Bronchial epithelial cell (primary cell): ENCODE results near the gene PYGB. TPM values are rescaled to one million over a fixed set of nuclear protein-coding genes. Genes with fewer than 3 reads are reported as not detected.

Experiments
- DNase-seq: peaks from one replicate; pipeline ENCODE4 v3.0.0-alpha.2; 2010; ENCODE audit warnings: low read depth
- FAIRE-seq: peaks from 2 replicates; lab custom pipeline; 2011; peaks lifted over from hg19 to GRCh38; lab: Jason Lieb, UNC
- H3K27me3 ChIP-seq: 2 replicates; pipeline ENCODE4 v1.5.1; 2011; ENCODE audit warnings: low read length; ENCODE audit not compliant: control insufficient read depth, insufficient read depth
- H3K36me3 ChIP-seq: 2 replicates; pipeline ENCODE4 v1.5.1; 2011; ENCODE audit warnings: low read length; ENCODE audit not compliant: control insufficient read depth, insufficient read depth
- H3K4me3 ChIP-seq: 2 replicates; pipeline ENCODE4 v1.5.1; 2011; ENCODE audit warnings: mild to moderate bottlenecking, low read depth, low read length, control low read depth
- CTCF ChIP-seq: IDR thresholded peaks from 2 replicates; pipeline ENCODE4 v1.5.1; 2011; ENCODE audit warnings: mild to moderate bottlenecking, moderate library complexity, low read length, control low read depth, inconsistent platforms; ENCODE audit not compliant: insufficient read depth, severe bottlenecking
- total RNA-seq: library from RNA; depleted of rRNA; stranded (reverse); fragments of >200 nt; gene quantifications from 2 replicates; pipeline ENCODE4 v1.2.1, GENCODE V29; 2014

PYGB gene
- total RNA-seq, 1 donor from 2014 or later = 213 TPM

- no peak for TF ChIP-seq CTCF
- H3K4me3 ChIP-seq = no peak overlapping the region
- no peaks in the 10 kb centered on the region for H3K27me3 ChIP-seq
- H3K36me3 ChIP-seq = no peaks in the 10 kb centered on the region
- no peak for FAIRE-seq
- DNase-seq = no peak
Measured at GRCh38 chr20:25244976-25245375, 2.9 kb upstream of the PYGB start.

GRCh38 chr20:25245461-25245860 lies 2.4 kb upstream of the PYGB start:
- peaks cover 2% of the 10 kb centered on the region for H3K36me3 ChIP-seq
- TF ChIP-seq CTCF = no peak
- no peak for FAIRE-seq
- H3K4me3 ChIP-seq = no peak overlapping the region
- DNase-seq = no peak
- no peaks in the 10 kb centered on the region for H3K27me3 ChIP-seq

DNA sequence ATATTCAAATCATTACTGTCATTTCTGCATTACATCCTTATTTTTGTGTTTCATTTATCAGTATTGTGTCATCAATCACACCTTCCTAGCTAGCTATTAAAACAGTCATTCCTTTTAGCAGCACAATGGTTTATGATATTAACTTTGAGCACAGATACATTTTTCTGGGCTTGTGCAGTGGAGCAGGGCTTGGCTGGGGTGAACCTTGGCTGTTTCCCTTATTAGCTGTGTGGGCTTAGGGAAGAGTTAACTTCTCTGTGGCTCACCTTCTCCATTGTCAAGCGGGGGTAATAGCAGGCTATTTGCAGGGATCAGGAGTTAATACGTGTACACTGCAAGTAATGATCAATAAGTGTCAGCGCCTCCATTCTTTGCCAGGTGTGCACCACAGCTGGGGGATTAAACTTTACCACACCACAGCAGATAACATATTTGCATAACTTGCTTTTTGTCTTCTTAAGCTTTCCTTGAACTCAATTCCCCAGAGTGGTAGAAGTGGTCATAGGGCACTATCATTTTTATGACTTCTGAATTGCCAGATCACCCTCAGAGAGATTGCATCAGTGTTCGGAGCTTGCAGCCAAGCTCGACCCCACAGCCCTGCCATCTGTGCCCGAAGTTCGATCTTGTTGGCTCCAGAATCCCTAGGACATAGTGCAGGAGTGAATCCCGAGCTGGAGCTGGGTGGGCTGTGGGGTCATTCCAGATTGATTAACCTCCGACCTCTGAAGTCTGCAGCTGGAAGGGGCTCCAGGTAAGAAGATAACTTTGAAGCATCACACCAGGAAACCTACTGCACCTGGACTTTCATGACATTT lies 1.5 kb upstream of the PYGB start:
- Histone ChIP-seq H3K4me3 (peak overlapping the region; percentile 89), H3K27me3 (no peaks in the 10 kb centered on the region), H3K36me3 (peaks cover 5% of the 10 kb centered on the region)
- TF ChIP-seq CTCF = no peak
- FAIRE-seq = no peak
- DNase-seq = no peak

DNA sequence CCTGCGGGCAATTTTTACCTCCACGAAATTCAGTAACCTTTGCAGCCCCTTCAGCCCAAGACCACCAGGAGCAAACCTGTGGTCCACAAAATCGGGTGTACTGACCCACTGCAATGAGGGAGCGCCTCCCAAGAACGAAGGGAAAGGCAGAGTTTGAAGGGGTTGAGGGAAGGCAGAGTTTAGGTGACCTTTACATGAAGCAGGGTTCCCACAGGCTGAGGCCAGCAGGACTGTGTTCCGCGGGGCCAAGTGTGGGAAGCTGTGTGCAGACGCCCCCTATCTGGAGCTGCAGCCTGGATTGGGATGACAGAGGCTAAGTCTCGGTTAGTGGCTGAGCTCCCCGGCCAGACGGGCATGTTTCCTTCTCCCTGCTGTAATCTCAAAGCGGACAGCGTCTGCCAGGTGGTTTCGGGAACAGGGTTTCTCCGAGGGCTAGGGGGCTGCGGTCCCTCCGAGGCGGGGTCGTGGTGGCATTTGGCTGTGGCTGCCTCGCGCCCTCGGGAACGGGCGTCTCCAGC lies 826 bp upstream of the PYGB start:
- peak; percentile 64 for DNase-seq
- TF ChIP-seq CTCF = peak; percentile 79
- H3K36me3 ChIP-seq = peaks cover 6% of the 10 kb centered on the region
- FAIRE-seq = no peak
- H3K27me3 ChIP-seq = no peaks in the 10 kb centered on the region
- H3K4me3 ChIP-seq = peak overlapping the region; percentile 89

DNA sequence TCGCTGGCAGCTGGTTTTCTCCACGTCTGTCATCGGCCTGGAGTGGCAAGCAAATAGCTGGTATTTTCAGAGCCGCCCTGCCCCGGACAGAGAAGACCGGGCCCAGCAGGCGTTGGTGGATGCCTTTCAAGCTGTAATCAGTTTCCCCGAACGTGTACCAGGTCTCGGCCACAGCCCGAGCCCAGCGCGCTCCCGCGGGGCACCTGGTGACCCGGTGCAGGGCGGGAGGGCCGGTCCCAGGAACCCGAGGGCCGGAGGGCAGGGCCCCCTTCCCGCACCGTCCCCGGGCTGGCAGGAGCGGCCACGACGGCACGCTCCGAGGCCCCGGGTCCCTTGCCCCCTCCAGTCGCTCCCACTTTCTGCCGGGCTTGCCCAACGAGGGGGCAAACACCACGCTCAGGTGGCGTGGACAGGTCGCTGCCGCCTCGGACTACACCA lies 348 bp upstream of the PYGB start:
- Histone ChIP-seq H3K4me3 (peak overlapping the region; percentile 89), H3K27me3 (no peaks in the 10 kb centered on the region), H3K36me3 (peaks cover 9% of the 10 kb centered on the region)
- no peak for TF ChIP-seq CTCF
- DNase-seq = no peak
- no peak for FAIRE-seq
